WERI-Rb-1 (cell line): ENCODE data around the gene EPM2AIP1.

Experiments
- DNase-seq: peaks from one replicate; pipeline ENCODE4 v3.0.0-alpha.2; 2020
- H3K27ac ChIP-seq: fragments of 250-450 bp; sonication (Bioruptor Pico); 2 replicates; pipeline ENCODE4 v1.5.1; 2020; ENCODE audit warnings: mild to moderate bottlenecking, moderate library complexity
- H3K27me3 ChIP-seq: fragments of 250-450 bp; sonication (Bioruptor Pico); 2 replicates; pipeline ENCODE4 v1.5.1; 2021; ENCODE audit warnings: mild to moderate bottlenecking, low read depth, moderate library complexity; ENCODE audit not compliant: insufficient read depth, severe bottlenecking
- H3K36me3 ChIP-seq: fragments of 250-450 bp; sonication (Bioruptor Pico); 2 replicates; pipeline ENCODE4 v1.5.1; 2020; ENCODE audit warnings: mild to moderate bottlenecking, moderate library complexity
- H3K4me3 ChIP-seq: 2 replicates; pipeline ENCODE4 v1.5.1; 2011; ENCODE audit warnings: low read depth, mild to moderate bottlenecking, control low read depth, low read length
- H3K9me3 ChIP-seq: fragments of 250-450 bp; sonication (Bioruptor Pico); 2 replicates; pipeline ENCODE4 v1.5.1; 2021; ENCODE audit warnings: mild to moderate bottlenecking, moderate library complexity; ENCODE audit not compliant: severe bottlenecking
- TF ChIP-seq, protein P1 (sequence below): IDR thresholded peaks from 2 replicates; pipeline ENCODE4 v1.5.1; 2011; ENCODE audit warnings: low read depth, mild to moderate bottlenecking, control low read depth, inconsistent platforms, low read length

The EPM2AIP1 gene

DNA sequence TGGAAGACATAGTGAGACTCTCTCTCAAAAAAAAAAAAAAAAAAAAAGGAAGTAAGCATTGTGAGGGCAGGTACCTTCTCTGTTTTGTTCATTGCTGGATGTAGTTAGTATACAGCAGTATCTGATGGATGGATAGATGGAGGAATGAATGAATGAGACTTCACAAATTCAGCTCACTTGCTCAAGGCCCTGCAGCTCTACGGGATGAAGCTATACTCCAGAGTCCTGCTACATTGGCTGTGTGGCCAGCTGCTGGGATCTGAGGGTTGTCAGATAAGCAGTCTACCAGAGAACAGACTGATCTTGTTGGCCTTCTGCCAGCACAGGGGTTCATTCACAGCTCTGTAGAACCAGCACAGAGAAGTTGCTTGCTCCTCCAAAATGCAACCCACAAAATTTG, 35.4 kb upstream of the EPM2AIP1 start:
- Histone ChIP-seq H3K36me3 (peaks cover 43% of the 10 kb centered on the region), H3K27me3 (no peaks in the 10 kb centered on the region), H3K9me3 (peaks cover 3% of the 10 kb centered on the region), H3K4me3 (no peak overlapping the region), H3K27ac (no peak overlapping the region)
- DNase-seq, result no peak
- TF ChIP-seq, protein P1, sequence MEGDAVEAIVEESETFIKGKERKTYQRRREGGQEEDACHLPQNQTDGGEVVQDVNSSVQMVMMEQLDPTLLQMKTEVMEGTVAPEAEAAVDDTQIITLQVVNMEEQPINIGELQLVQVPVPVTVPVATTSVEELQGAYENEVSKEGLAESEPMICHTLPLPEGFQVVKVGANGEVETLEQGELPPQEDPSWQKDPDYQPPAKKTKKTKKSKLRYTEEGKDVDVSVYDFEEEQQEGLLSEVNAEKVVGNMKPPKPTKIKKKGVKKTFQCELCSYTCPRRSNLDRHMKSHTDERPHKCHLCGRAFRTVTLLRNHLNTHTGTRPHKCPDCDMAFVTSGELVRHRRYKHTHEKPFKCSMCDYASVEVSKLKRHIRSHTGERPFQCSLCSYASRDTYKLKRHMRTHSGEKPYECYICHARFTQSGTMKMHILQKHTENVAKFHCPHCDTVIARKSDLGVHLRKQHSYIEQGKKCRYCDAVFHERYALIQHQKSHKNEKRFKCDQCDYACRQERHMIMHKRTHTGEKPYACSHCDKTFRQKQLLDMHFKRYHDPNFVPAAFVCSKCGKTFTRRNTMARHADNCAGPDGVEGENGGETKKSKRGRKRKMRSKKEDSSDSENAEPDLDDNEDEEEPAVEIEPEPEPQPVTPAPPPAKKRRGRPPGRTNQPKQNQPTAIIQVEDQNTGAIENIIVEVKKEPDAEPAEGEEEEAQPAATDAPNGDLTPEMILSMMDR, result no peak

DNA sequence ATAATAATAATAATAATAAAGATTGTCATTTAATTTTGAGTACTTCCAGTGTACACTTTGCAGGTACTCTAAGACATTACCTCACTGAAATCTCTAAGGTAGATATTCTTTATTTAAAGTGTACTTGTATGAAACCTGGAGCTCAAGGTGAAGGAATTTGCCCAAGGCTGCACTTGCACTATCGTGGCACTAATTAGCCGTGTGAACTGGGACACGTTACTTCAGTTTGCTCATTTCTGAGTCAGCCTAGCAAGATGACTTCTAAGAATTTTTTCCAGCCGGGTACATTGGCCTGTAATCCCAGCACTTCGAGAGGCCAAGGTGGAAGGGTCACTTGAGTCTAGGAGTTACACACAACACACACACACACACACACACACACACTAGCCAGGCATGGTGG, 33.9 kb upstream of the EPM2AIP1 start:
- H3K27ac ChIP-seq, result no peak overlapping the region
- H3K36me3 ChIP-seq, result peaks cover 52% of the 10 kb centered on the region
- DNase-seq, result no peak
- no peaks in the 10 kb centered on the region for H3K27me3 ChIP-seq
- H3K4me3 ChIP-seq, result no peak overlapping the region
- TF ChIP-seq, protein P1, result no peak
- H3K9me3 ChIP-seq, result peaks cover 3% of the 10 kb centered on the region

DNA sequence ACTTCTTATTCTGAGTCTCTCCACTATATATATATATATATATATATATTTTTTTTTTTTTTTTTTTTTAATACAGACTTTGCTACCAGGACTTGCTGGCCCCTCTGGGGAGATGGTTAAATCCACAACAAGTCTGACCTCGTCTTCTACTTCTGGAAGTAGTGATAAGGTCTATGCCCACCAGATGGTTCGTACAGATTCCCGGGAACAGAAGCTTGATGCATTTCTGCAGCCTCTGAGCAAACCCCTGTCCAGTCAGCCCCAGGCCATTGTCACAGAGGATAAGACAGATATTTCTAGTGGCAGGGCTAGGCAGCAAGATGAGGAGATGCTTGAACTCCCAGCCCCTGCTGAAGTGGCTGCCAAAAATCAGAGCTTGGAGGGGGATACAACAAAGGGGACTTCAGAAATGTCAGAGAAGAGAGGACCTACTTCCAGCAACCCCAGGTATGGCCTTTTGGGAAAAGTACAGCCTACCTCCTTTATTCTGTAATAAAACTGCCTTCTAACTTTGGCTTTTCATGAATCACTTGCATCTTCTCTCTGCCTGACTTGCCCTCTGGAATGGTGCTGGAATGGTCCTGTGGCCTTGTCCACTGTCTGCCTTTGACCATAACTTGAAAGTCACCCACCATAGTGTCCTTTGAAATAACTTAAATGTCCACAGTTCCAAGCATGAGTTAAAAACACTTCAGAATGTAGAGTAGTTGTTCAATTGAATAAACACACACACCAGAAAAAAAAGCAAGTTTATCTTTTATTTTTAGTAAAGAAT, 32.8 kb upstream of the EPM2AIP1 start:
- H3K36me3 ChIP-seq, result peaks cover 54% of the 10 kb centered on the region
- TF ChIP-seq, protein P1, result no peak

DNA sequence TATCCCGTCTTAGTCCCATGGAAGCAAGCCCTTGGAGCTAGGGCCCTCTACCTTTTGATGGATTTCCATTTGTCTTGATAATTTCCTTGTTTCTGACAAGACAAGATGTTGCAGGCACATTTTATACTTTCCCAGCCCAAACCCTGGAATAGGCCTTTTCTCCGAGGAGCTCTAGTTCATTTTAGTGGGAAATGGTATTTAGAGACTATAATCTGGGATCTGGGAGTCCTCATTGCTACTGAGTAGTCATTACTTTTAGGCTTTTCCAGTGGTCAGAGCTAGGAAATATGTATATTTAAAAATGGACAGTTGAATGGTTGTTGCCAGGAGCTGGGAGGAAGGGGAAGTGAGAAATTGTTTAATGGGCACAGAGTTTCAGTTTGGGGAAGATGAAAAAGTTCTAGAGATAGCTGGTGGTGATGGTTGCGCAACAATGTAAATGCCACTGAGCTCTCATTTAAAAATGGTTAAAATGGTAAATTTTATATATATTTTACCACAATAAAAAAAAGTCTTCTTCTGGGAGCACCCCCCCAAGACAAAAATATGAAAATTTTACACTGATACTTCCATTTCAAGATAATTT, 32.0 kb upstream of the EPM2AIP1 start:
- no peak for DNase-seq
- H3K36me3 ChIP-seq, result peaks cover 59% of the 10 kb centered on the region
- H3K27ac ChIP-seq, result no peak overlapping the region
- TF ChIP-seq, protein P1, result no peak
- peaks cover 3% of the 10 kb centered on the region for H3K9me3 ChIP-seq
- no peaks in the 10 kb centered on the region for H3K27me3 ChIP-seq
- H3K4me3 ChIP-seq, result no peak overlapping the region

More for the DNA sequence above, 32.8 kb upstream of the EPM2AIP1 start:
- H3K9me3 ChIP-seq, result peaks cover 3% of the 10 kb centered on the region
- DNase-seq, result no peak
- no peak overlapping the region for H3K27ac ChIP-seq
- H3K27me3 ChIP-seq, result no peaks in the 10 kb centered on the region
- H3K4me3 ChIP-seq, result no peak overlapping the region

DNA sequence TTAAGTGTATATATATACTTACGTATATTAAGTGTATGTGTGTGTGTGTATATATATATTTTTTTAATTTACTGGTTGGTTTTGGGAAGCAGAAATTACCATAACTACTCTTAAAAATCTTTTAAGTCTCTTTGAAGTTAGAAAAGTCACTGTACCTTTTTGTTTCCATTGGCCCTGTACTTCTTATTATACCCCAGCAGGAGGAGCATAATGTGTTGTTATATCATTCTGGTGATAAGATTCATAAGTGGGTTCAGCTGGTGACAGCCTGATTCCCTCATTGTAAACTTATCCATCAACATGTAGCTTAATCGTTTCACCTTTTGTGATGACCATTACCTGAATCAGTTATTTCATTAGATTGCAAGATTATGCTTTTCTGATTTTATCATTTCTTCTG, 31.2 kb upstream of the EPM2AIP1 start:
- TF ChIP-seq, protein P1, result no peak
- no peak overlapping the region for H3K4me3 ChIP-seq
- H3K36me3 ChIP-seq, result peaks cover 59% of the 10 kb centered on the region
- DNase-seq, result no peak
- peaks cover 3% of the 10 kb centered on the region for H3K9me3 ChIP-seq
- H3K27me3 ChIP-seq, result no peaks in the 10 kb centered on the region
- H3K27ac ChIP-seq, result no peak overlapping the region

DNA sequence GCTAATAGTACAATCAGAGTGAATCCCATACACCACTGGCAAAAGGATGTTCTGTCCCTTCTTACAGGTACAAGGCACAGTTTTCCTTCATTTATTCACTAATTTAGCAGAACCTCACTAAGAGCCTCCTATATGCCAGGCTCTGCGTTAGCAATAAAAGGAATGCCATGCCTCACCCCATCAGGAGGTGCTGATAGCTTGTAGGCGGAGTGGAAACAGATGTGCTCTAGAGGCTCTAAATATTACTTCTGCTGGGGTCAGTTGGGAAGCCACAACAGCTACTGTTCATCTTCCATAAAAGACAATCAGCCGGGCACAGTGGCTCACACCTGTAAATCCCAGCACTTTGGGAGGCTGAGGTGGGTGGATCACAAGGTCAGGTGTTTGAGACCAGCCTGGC, 24.8 kb upstream of the EPM2AIP1 start:
- Histone ChIP-seq H3K9me3 (no peaks in the 10 kb centered on the region), H3K27ac (no peak overlapping the region), H3K36me3 (peaks cover 59% of the 10 kb centered on the region), H3K4me3 (no peak overlapping the region), H3K27me3 (no peaks in the 10 kb centered on the region)
- TF ChIP-seq, protein P1, result no peak
- DNase-seq, result no peak
